Esophagus squamous epithelium (tissue), 4 donors: ENCODE data around the gene FAM200B.

Experiments
- POLR2A ChIP-seq, 4 donors: fragments of 450-650 bp; IDR thresholded peaks; one replicate each; pipeline ENCODE4 v1.6.1; 2017; ENCODE audit warnings: antibody characterized with exemption in 4 of 4, mild to moderate bottlenecking in 4 of 4, moderate library complexity in 3 of 4
- TF ChIP-seq, protein P1 (sequence below), 6 experiments: fragments of 450-650 bp in 4 of 6; fragments of 200-600 bp in 2 of 6; sonication (generic) in 2 of 6; IDR thresholded peaks; one replicate each; pipeline ENCODE4 v1.5.1; 2016 to 2019; ENCODE audit warnings: antibody characterized with exemption in 6 of 6, mild to moderate bottlenecking in 4 of 6, moderate library complexity in 4 of 6

DNA sequence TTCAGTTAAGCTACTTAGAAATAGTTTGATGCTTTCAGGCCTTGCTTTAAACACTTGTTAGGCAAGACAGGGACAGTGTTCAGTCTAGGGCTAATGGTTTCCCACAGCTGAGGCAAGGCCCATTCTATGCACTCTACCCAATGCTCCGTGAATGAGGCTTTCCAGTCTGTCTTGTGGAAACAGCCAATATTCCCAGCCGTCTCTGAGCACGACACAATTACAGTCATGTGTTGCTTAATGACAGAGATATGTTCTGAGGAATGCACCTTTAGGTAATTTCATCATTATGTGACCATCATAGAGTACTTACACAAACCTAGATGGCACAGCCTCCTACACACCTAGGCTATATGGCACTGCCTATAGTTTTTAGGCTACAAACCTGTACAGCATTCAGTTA is 9.5 kb upstream of the FAM200B start:
- TF ChIP-seq, protein P1, sequence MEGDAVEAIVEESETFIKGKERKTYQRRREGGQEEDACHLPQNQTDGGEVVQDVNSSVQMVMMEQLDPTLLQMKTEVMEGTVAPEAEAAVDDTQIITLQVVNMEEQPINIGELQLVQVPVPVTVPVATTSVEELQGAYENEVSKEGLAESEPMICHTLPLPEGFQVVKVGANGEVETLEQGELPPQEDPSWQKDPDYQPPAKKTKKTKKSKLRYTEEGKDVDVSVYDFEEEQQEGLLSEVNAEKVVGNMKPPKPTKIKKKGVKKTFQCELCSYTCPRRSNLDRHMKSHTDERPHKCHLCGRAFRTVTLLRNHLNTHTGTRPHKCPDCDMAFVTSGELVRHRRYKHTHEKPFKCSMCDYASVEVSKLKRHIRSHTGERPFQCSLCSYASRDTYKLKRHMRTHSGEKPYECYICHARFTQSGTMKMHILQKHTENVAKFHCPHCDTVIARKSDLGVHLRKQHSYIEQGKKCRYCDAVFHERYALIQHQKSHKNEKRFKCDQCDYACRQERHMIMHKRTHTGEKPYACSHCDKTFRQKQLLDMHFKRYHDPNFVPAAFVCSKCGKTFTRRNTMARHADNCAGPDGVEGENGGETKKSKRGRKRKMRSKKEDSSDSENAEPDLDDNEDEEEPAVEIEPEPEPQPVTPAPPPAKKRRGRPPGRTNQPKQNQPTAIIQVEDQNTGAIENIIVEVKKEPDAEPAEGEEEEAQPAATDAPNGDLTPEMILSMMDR (IDR thresholded peaks at IDR 0.05): no peak
- no peak for TF ChIP-seq POLR2A (IDR thresholded peaks at IDR 0.05)
